Skeletal muscle satellite cell (primary cell): ENCODE measurements around the gene NPS. TPM values are rescaled to one million over a fixed set of nuclear protein-coding genes. Genes with fewer than 3 reads are reported as not detected.

Experiments
- H3K27me3 ChIP-seq: 2 replicates; pipeline ENCODE4 v1.7.0; 2013; ENCODE audit warnings: low read length; ENCODE audit not compliant: control insufficient read depth, insufficient read depth
- H3K36me3 ChIP-seq: 2 replicates; pipeline ENCODE4 v1.7.0; 2013; ENCODE audit warnings: mild to moderate bottlenecking, control low read depth, low read length; ENCODE audit not compliant: insufficient read depth
- H3K4me1 ChIP-seq: 2 replicates; pipeline ENCODE4 v1.7.0; 2013; ENCODE audit warnings: low read length; ENCODE audit not compliant: control insufficient read depth, insufficient read depth
- H3K4me2 ChIP-seq: 2 replicates; pipeline ENCODE4 v1.7.0; 2013; ENCODE audit warnings: mild to moderate bottlenecking, low read length
- H3K4me3 ChIP-seq: 2 replicates; pipeline ENCODE4 v1.7.0; 2013; ENCODE audit warnings: low read length
- H3K9ac ChIP-seq: 2 replicates; pipeline ENCODE4 v1.7.0; 2013; ENCODE audit warnings: mild to moderate bottlenecking, low read depth, low read length, moderate library complexity
- H3K9me3 ChIP-seq: replicated peaks from 2 replicates; pipeline ENCODE4 v1.7.0; 2013; ENCODE audit warnings: mild to moderate bottlenecking, control low read depth, low read length
- total RNA-seq: library from RNA; depleted of rRNA; stranded (reverse); fragments of >200 nt; gene quantifications from 2 replicates; pipeline ENCODE4 v1.2.3, GENCODE V29; 2012; rRNA removed

The NPS gene
- total RNA-seq = not detected in 2 replicates

GRCh38 chr10:127549009-127549408, at the start of gene NPS:
TSS of gene NPS (plus strand) at chr10:127549309. CDS start at chr10:127549369, 60 bp downstream.
- no peaks in the 10 kb centered on the region for H3K36me3 ChIP-seq
- H3K9ac ChIP-seq = no peak within 1 kb of the TSS
- no peaks in the 10 kb centered on the region for H3K4me1 ChIP-seq
- H3K9me3 ChIP-seq = no peaks in the 10 kb centered on the region
- no peaks in the 10 kb centered on the region for H3K27me3 ChIP-seq
- no peak within 1 kb of the TSS for H3K4me3 ChIP-seq
- H3K4me2 ChIP-seq = no peak within 1 kb of the TSS

DNA sequence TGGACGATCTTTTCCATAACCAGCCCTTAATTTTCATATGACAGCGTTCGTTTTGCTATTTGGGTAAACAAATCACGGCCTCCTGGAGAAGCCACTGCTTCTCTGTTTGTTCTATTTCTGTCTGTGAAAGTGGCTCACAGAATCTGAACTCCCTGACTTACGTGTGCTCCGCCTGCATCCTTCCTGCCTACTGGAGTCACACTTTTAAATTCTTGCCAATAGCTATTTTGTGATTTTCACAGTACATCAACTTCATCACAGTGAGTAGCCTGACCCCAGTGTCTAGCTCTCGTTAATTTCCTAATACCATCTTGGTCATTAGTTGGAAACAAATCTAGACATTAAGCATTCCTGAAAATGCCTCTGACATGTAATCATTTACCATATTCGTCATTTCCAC, 49.0 kb upstream of the NPS start:
- Histone ChIP-seq H3K4me1 (no peaks in the 10 kb centered on the region), H3K4me2 (no peak overlapping the region), H3K9me3 (no peaks in the 10 kb centered on the region), H3K4me3 (no peak overlapping the region), H3K27me3 (no peaks in the 10 kb centered on the region), H3K9ac (no peak overlapping the region), H3K36me3 (no peaks in the 10 kb centered on the region)

GRCh38 chr10:127506094-127506493, 43.0 kb upstream of the NPS start:
- Histone ChIP-seq H3K36me3 (no peaks in the 10 kb centered on the region), H3K9me3 (no peaks in the 10 kb centered on the region), H3K4me1 (no peaks in the 10 kb centered on the region), H3K27me3 (no peaks in the 10 kb centered on the region), H3K4me3 (no peak overlapping the region), H3K9ac (no peak overlapping the region), H3K4me2 (no peak overlapping the region)

GRCh38 chr10:127522298-127522697, 26.8 kb upstream of the NPS start:
- H3K27me3 ChIP-seq = no peaks in the 10 kb centered on the region
- H3K36me3 ChIP-seq = no peaks in the 10 kb centered on the region
- no peaks in the 10 kb centered on the region for H3K4me1 ChIP-seq
- H3K4me2 ChIP-seq = no peak overlapping the region
- H3K9me3 ChIP-seq = no peaks in the 10 kb centered on the region
- H3K9ac ChIP-seq = no peak overlapping the region
- H3K4me3 ChIP-seq = no peak overlapping the region

- H3K4me1 ChIP-seq = no peaks in the 10 kb centered on the region
- no peaks in the 10 kb centered on the region for H3K9me3 ChIP-seq
- H3K4me3 ChIP-seq = no peak overlapping the region
- H3K36me3 ChIP-seq = no peaks in the 10 kb centered on the region
- H3K27me3 ChIP-seq = no peaks in the 10 kb centered on the region
- no peak overlapping the region for H3K9ac ChIP-seq
- H3K4me2 ChIP-seq = no peak overlapping the region
Observed at GRCh38 chr10:127523476-127523875, 25.6 kb upstream of the NPS start.

DNA sequence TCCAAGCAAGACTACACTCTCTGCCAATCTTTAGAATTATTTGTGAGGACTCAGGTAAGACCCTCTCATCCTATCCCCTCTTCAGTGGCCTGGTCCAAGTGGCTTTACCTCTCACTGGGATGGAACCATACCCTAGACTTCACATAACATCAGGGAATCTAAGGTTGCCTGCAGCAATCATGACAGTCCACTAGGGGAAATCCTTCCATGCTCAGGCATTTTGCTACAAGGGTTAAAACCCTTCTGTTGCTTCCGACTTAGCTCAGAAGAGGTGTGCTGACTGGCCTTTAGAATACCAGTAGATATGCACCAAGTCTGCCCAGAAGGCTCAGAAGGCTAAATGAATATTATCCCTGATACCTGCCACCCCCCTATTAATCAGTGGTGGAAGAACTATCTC, 24.9 kb upstream of the NPS start:
- Histone ChIP-seq H3K9me3 (no peaks in the 10 kb centered on the region), H3K36me3 (no peaks in the 10 kb centered on the region), H3K9ac (no peak overlapping the region), H3K4me2 (no peak overlapping the region), H3K27me3 (no peaks in the 10 kb centered on the region), H3K4me3 (no peak overlapping the region), H3K4me1 (no peaks in the 10 kb centered on the region)

DNA sequence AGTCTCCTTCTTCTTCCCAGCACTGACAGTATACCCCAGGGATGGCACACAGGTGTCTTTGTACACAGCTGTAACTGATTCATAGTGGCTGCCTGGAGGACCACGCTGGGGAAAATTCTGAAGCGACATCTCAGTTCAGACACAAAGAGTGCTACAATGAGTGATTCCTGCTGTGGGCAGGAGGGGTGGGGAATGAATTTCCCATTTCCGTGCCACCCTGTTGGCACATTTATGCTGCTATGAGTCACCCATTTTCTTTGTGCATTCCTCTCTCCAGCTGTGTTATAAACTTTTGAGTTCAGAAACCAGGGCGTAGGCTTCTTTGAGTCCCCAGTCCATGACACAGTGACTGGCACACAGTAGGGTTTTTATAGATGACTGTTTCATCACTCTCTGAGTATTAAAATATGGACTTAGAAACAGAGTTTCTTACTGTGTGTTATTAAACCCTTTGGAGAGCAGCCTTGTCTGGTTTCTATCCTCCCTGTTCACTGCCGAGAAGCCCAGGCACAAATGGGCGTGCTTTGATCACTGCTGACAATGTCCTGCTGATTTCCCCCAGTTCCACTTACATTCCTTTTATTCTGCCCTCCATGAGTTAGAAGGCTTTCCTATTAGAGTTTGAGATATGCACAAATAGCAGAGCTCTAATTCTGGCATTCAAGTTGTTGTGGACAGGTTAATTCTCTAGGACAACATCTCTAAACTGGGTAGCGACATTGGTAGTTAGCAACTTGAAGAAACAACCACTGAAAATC, 24.0 kb upstream of the NPS start:
- Histone ChIP-seq H3K4me3 (no peak overlapping the region), H3K4me1 (no peaks in the 10 kb centered on the region), H3K36me3 (no peaks in the 10 kb centered on the region), H3K9me3 (no peaks in the 10 kb centered on the region), H3K9ac (no peak overlapping the region), H3K4me2 (no peak overlapping the region), H3K27me3 (no peaks in the 10 kb centered on the region)

GRCh38 chr10:127525686-127526085, 23.4 kb upstream of the NPS start:
- no peak overlapping the region for H3K9ac ChIP-seq
- no peaks in the 10 kb centered on the region for H3K9me3 ChIP-seq
- H3K36me3 ChIP-seq = no peaks in the 10 kb centered on the region
- no peaks in the 10 kb centered on the region for H3K27me3 ChIP-seq
- no peaks in the 10 kb centered on the region for H3K4me1 ChIP-seq
- H3K4me2 ChIP-seq = no peak overlapping the region
- H3K4me3 ChIP-seq = no peak overlapping the region

DNA sequence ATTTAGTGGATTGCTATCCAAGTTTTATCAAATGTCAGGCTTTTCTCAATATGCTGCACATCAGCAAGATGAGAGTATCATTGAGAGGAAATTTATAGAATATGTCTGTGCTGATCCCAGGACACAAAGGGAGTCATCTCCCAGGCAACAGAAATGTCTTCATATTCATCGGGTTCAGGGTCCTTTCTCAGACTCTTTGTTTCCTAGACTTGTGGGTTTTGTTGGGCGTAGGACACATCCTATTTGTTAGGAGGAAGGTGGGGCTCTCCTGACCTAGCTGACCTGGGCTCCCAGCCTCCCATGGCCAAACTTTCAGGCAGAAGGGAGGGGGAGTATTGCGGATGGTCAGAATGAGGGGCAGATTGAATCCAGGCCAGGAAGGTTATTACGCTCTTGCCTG, 22.9 kb upstream of the NPS start:
- no peaks in the 10 kb centered on the region for H3K4me1 ChIP-seq
- no peaks in the 10 kb centered on the region for H3K36me3 ChIP-seq
- H3K27me3 ChIP-seq = no peaks in the 10 kb centered on the region
- no peak overlapping the region for H3K4me2 ChIP-seq
- H3K9me3 ChIP-seq = no peaks in the 10 kb centered on the region
- no peak overlapping the region for H3K4me3 ChIP-seq
- H3K9ac ChIP-seq = no peak overlapping the region

- Histone ChIP-seq H3K27me3 (no peaks in the 10 kb centered on the region), H3K9ac (no peak overlapping the region), H3K36me3 (no peaks in the 10 kb centered on the region), H3K4me3 (no peak overlapping the region), H3K4me2 (no peak overlapping the region), H3K9me3 (no peaks in the 10 kb centered on the region), H3K4me1 (no peaks in the 10 kb centered on the region)
Observed at GRCh38 chr10:127527320-127527719, 21.8 kb upstream of the NPS start.

DNA sequence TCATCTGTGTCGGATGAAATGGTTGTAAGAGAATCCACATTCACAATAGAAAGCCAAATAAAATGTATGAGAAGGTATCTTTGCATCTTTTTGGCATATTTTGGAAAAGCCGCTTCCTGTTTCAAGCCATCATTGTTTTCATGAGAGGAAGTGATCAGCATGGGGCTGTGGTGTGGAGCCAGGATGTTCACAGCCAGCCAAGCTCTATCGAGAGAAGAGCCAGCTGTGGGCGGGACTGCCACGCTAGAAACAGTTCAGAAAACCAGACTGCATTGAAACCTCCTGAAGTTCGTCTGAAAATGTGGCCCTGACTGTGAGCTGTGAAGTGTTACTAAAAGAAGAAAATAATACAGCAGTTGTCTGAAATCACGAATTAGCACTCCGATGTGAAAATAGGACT, 21.2 kb upstream of the NPS start:
- Histone ChIP-seq H3K9me3 (no peaks in the 10 kb centered on the region), H3K36me3 (no peaks in the 10 kb centered on the region), H3K4me3 (no peak overlapping the region), H3K4me1 (no peaks in the 10 kb centered on the region), H3K27me3 (no peaks in the 10 kb centered on the region), H3K9ac (no peak overlapping the region), H3K4me2 (no peak overlapping the region)

DNA sequence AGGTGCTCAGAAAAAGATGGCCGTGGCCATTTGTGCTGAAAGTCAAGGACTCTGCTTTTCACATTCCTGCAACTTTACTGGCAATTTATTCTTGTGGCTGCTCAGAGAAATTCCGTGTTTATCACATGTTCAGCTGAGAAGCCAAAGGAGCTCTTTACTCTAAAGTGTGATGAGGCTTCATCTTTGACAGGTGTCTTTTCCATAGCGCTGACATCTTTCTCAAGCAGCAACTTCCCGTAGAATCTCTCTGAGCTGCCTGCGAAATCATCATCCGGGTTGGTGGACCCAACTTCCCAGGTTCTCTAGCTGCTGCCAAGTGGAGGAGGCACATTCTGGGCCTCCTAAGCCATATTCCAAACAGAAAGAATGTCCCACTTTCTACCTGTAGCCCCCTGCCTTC, 16.9 kb upstream of the NPS start:
- H3K9ac ChIP-seq = no peak overlapping the region
- H3K9me3 ChIP-seq = no peaks in the 10 kb centered on the region
- no peaks in the 10 kb centered on the region for H3K36me3 ChIP-seq
- no peak overlapping the region for H3K4me2 ChIP-seq
- H3K27me3 ChIP-seq = no peaks in the 10 kb centered on the region
- no peak overlapping the region for H3K4me3 ChIP-seq
- H3K4me1 ChIP-seq = no peaks in the 10 kb centered on the region
